Astrocyte (in vitro differentiated cells and primary cell): ENCODE data around the gene EOLA2.
"Not testable (repeated sequence)": the region's sequence is repeated elsewhere in the genome, so short reads cannot be mapped to it uniquely, and the experiment has no call there.

Experiments
- CTCF ChIP-seq: IDR thresholded peaks from 2 replicates; pipeline ENCODE4 v1.5.1; 2011; ENCODE audit warnings: low read depth, mild to moderate bottlenecking, inconsistent platforms, low read length, moderate library complexity; ENCODE audit not compliant: insufficient read depth
- EZH2 ChIP-seq: IDR thresholded peaks from 2 replicates; pipeline ENCODE4 v1.6.1; 2012; ENCODE audit warnings: mild to moderate bottlenecking, low read length, inconsistent platforms; ENCODE audit not compliant: insufficient read depth

GRCh38 chrX:149937328-149937727, 963 bp downstream of the EOLA2 start:
- not testable (repeated sequence) for TF ChIP-seq CTCF, EZH2
